ENCODE data around the gene PRDM11. TPM values are rescaled to one million over a fixed set of nuclear protein-coding genes. Genes with fewer than 3 reads are reported as not detected.

PRDM11 gene
- total and polyA plus RNA-seq, 10 of the 15 experiments (the other 5 are each of a cell fraction or from before 2014, with no cell fraction given) = 0.03 to 2.4 (median 0.53) TPM

DNA sequence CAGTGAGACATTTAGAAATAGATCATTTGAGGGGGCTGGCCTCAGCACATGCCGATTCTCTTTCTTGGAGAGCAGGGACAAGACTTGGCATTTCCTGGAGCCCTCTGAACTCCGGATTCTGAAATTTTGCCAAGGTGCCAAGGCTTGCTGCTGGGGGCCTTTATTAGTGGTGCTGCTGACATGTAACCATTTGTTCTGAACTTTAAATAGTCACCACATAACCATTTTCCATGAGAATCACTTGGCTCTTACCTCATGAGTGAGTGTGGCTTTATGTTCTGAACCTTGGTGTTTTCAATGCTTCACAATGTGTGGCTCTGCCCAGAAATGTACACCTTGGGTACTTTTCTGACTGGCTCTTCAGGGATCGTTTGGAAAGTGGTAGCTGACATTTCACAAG lies 106.4 kb downstream of the PRDM11 start:
- Histone ChIP-seq H2AFZ (ENCODE audit: control insufficient read depth, low read depth, low read length) (no peak overlapping the region), H3K79me2 (ENCODE audit: control insufficient read depth, insufficient read depth, low read length) (no peaks in the 10 kb centered on the region), H3K9me3 (replicated peaks; ENCODE audit: control insufficient read depth, insufficient read depth, low read length) (no peaks in the 10 kb centered on the region), H3K4me2 (ENCODE audit: control insufficient read depth, insufficient read depth) (no peak overlapping the region), H3K27ac (ENCODE audit: control insufficient read depth, insufficient read depth) (no peak overlapping the region), H4K20me1 (ENCODE audit: control insufficient read depth, insufficient read depth) (no peaks in the 10 kb centered on the region), H3K36me3 (ENCODE audit: control insufficient read depth in 2 of 2, insufficient read depth in 2 of 2, low read length in 1 of 2) (no peaks in the 10 kb centered on the region), H3K4me1 (ENCODE audit: control insufficient read depth, insufficient read depth, low read length) (no peaks in the 10 kb centered on the region), H3K4me3 (no peak overlapping the region), H3K9ac (ENCODE audit: control insufficient read depth, insufficient read depth, low read length) (no peak overlapping the region), H3K27me3 (replicated peaks in 1 of 2; ENCODE audit: control insufficient read depth in 2 of 2, insufficient read depth in 2 of 2, low read length in 1 of 2) (no peaks in the 10 kb centered on the region; a peak in 1 of 4 replicates)
- RAD21 ChIA-PET (ENCODE audit: unreplicated experiment) = no interaction called here
- BruUV-seq (replicated peaks) = no TSS peak
- POLR2A ChIA-PET = no interaction called here
- intact Hi-C loops (cut with micrococcal nuclease; ENCODE audit: unreplicated experiment) (loop anchor here (1.0 to 2.0 kb wide), 2 partner anchors 40 to 79 kb away; no protein-coding TSS in a partner anchor), in situ Hi-C loops (cut with MboI) (no loop called here)
- SMC1A ChIA-PET (ENCODE audit: uncharacterized antibody, unreplicated experiment) = no interaction called here
- no peak for FAIRE-seq
- CTCF ChIA-PET = interaction anchor here (1.1 to 1.6 kb wide), 8 partner anchors 10 to 80 kb away, joined by 3 to 9 read pairs (median 4); no protein-coding TSS in a partner anchor
- TF ChIP-seq NFIC (IDR thresholded peaks at IDR 0.05; ENCODE audit: low read depth, low read length) = no peak
- no peak for TF ChIP-seq JUND (IDR thresholded peaks at IDR 0.05; ENCODE audit: low read depth, low read length)
- no peak for TF ChIP-seq GATAD2B (conservative IDR thresholded peaks at IDR 0.05; ENCODE audit: low read depth)
- TF ChIP-seq STAT3 (IDR thresholded peaks at IDR 0.05; ENCODE audit: low read depth, low read length) = no peak
- no peak for TF ChIP-seq MXI1 (IDR thresholded peaks at IDR 0.05; ENCODE audit: low read depth, low read length)
- no peak for TF ChIP-seq ZSCAN29 (IDR thresholded peaks at IDR 0.05)
- TF ChIP-seq, protein P1, sequence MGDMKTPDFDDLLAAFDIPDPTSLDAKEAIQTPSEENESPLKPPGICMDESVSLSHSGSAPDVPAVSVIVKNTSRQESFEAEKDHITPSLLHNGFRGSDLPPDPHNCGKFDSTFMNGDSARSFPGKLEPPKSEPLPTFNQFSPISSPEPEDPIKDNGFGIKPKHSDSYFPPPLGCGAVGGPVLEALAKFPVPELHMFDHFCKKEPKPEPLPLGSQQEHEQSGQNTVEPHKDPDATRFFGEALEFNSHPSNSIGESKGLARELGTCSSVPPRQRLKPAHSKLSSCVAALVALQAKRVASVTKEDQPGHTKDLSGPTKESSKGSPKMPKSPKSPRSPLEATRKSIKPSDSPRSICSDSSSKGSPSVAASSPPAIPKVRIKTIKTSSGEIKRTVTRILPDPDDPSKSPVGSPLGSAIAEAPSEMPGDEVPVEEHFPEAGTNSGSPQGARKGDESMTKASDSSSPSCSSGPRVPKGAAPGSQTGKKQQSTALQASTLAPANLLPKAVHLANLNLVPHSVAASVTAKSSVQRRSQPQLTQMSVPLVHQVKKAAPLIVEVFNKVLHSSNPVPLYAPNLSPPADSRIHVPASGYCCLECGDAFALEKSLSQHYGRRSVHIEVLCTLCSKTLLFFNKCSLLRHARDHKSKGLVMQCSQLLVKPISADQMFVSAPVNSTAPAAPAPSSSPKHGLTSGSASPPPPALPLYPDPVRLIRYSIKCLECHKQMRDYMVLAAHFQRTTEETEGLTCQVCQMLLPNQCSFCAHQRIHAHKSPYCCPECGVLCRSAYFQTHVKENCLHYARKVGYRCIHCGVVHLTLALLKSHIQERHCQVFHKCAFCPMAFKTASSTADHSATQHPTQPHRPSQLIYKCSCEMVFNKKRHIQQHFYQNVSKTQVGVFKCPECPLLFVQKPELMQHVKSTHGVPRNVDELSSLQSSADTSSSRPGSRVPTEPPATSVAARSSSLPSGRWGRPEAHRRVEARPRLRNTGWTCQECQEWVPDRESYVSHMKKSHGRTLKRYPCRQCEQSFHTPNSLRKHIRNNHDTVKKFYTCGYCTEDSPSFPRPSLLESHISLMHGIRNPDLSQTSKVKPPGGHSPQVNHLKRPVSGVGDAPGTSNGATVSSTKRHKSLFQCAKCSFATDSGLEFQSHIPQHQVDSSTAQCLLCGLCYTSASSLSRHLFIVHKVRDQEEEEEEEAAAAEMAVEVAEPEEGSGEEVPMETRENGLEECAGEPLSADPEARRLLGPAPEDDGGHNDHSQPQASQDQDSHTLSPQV (IDR thresholded peaks at IDR 0.05) = no peak
- no peak for TF ChIP-seq CHD2 (IDR thresholded peaks at IDR 0.05; ENCODE audit: borderline replicate concordance, low read depth, low read length)
- TF ChIP-seq SRF (IDR thresholded peaks at IDR 0.05; ENCODE audit: low read depth in 2 of 2, low read length in 2 of 2) = no peak
- TF ChIP-seq BACH1 (IDR thresholded peaks at IDR 0.05; ENCODE audit: borderline replicate concordance) = no peak
- TF ChIP-seq, protein P2, sequence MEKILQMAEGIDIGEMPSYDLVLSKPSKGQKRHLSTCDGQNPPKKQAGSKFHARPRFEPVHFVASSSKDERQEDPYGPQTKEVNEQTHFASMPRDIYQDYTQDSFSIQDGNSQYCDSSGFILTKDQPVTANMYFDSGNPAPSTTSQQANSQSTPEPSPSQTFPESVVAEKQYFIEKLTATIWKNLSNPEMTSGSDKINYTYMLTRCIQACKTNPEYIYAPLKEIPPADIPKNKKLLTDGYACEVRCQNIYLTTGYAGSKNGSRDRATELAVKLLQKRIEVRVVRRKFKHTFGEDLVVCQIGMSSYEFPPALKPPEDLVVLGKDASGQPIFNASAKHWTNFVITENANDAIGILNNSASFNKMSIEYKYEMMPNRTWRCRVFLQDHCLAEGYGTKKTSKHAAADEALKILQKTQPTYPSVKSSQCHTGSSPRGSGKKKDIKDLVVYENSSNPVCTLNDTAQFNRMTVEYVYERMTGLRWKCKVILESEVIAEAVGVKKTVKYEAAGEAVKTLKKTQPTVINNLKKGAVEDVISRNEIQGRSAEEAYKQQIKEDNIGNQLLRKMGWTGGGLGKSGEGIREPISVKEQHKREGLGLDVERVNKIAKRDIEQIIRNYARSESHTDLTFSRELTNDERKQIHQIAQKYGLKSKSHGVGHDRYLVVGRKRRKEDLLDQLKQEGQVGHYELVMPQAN (conservative IDR thresholded peaks at IDR 0.05) = no peak
- TF ChIP-seq, protein P3, sequence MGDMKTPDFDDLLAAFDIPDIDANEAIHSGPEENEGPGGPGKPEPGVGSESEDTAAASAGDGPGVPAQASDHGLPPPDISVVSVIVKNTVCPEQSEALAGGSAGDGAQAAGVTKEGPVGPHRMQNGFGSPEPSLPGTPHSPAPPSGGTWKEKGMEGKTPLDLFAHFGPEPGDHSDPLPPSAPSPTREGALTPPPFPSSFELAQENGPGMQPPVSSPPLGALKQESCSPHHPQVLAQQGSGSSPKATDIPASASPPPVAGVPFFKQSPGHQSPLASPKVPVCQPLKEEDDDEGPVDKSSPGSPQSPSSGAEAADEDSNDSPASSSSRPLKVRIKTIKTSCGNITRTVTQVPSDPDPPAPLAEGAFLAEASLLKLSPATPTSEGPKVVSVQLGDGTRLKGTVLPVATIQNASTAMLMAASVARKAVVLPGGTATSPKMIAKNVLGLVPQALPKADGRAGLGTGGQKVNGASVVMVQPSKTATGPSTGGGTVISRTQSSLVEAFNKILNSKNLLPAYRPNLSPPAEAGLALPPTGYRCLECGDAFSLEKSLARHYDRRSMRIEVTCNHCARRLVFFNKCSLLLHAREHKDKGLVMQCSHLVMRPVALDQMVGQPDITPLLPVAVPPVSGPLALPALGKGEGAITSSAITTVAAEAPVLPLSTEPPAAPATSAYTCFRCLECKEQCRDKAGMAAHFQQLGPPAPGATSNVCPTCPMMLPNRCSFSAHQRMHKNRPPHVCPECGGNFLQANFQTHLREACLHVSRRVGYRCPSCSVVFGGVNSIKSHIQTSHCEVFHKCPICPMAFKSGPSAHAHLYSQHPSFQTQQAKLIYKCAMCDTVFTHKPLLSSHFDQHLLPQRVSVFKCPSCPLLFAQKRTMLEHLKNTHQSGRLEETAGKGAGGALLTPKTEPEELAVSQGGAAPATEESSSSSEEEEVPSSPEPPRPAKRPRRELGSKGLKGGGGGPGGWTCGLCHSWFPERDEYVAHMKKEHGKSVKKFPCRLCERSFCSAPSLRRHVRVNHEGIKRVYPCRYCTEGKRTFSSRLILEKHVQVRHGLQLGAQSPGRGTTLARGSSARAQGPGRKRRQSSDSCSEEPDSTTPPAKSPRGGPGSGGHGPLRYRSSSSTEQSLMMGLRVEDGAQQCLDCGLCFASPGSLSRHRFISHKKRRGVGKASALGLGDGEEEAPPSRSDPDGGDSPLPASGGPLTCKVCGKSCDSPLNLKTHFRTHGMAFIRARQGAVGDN (IDR thresholded peaks at IDR 0.05) = no peak
- TF ChIP-seq YY1 (IDR thresholded peaks at IDR 0.05; ENCODE audit: low read depth, low read length) = no peak
- 9% methylated on average over 3 of the region's 3 CpGs for WGBS (ENCODE audit: insufficient coverage, insufficient replicate concordance, low lambda C conversion rate, missing lambda C conversion rate)
- no peak for ATAC-seq
- DNase-seq (ENCODE audit: low read depth, low spot score) = no peak
